ENCODE data around the gene BRI3. TPM values are rescaled to one million over a fixed set of nuclear protein-coding genes. Genes with fewer than 3 reads are reported as not detected.
A peak's percentile ranks its signal among the peaks of the same experiment; 100 is the strongest.

Gene BRI3
- total and polyA plus RNA-seq, 2 of the 4 experiments (the other 2 are of a cell fraction), result 24.7 to 68.3 TPM

GRCh38 chr7:98309566-98309965 lies 28.1 kb downstream of the BRI3 start:
- Histone ChIP-seq H4K91ac (ENCODE audit: insufficient read depth, low read depth, low read length) (no peak overlapping the region), H3K4me3 (ENCODE audit: insufficient read depth, low read depth, low read length) (no peak overlapping the region), H4K8ac (ENCODE audit: low read depth in 2 of 2, low read length in 2 of 2) (no peak overlapping the region), H2BK5ac (ENCODE audit: low read depth, low read length, poor library complexity, severe bottlenecking) (no peak overlapping the region), H2AK9ac (replicated peaks; ENCODE audit: low read depth, low read length, poor library complexity) (no peak overlapping the region), H3K4me2 (ENCODE audit: low read depth, low read length) (no peak overlapping the region), H4K20me1 (ENCODE audit: insufficient read depth, low read length) (no peaks in the 10 kb centered on the region), H3K9me3 (ENCODE audit: control insufficient read depth, insufficient read depth, low read length) (no peaks in the 10 kb centered on the region), H3K27me3 (ENCODE audit: control insufficient read depth, insufficient read depth, low read length) (no peaks in the 10 kb centered on the region), H3K4me1 (ENCODE audit: control insufficient read depth, insufficient read depth, low read length) (peaks cover 2% of the 10 kb centered on the region), H2BK20ac (ENCODE audit: low read depth, low read length) (no peak overlapping the region), H2BK120ac (ENCODE audit: low read depth, low read length) (no peak overlapping the region), H3K9ac (ENCODE audit: low read depth, low read length) (no peak overlapping the region), H3K4ac (ENCODE audit: low read depth, low read length) (no peak overlapping the region), H3K9me1 (ENCODE audit: insufficient read depth, low read length) (peaks cover 6% of the 10 kb centered on the region; the same call in 1 of the 2 replicates), H3K79me1 (ENCODE audit: low read depth in 1 of 2, low read length in 2 of 2) (peaks cover 0 to 3% of the 10 kb centered on the region in 2 experiments; a peak in 1 of 4 replicates), H3K36me3 (ENCODE audit: control insufficient read depth, insufficient read depth, low read length) (peaks cover 14% of the 10 kb centered on the region), H2AFZ (replicated peaks; ENCODE audit: low read length, poor library complexity) (peak overlapping the region; percentile 32), H2AK5ac (ENCODE audit: low read depth, low read length) (no peak overlapping the region), H2BK15ac (ENCODE audit: low read depth, low read length) (no peak overlapping the region), H3K18ac (ENCODE audit: low read depth, low read length) (no peak overlapping the region), H3K56ac (ENCODE audit: extremely low read depth, insufficient read depth, low read length) (no peak overlapping the region), H3K27ac (ENCODE audit: insufficient read depth, low read length) (no peak overlapping the region), H4K5ac (ENCODE audit: low read depth, low read length) (no peak overlapping the region), H3K14ac (replicated peaks; ENCODE audit: low read depth, low read length) (no peak overlapping the region), H3K23ac (ENCODE audit: low read depth, low read length) (no peak overlapping the region)
- in situ Hi-C loops (cut with MboI; ENCODE audit: low sequenced_read_pairs), result loop anchor here (25.0 kb wide), 1 partner anchor 428 kb away; no protein-coding TSS in a partner anchor
- intact Hi-C loops (cut with micrococcal nuclease), result no loop called here
- dilution Hi-C loops (cut with HindIII; ENCODE audit: low sequenced_read_pairs, unreplicated experiment), result no loop called here
- ATAC-seq (ENCODE audit: low read depth), result no peak
- TF ChIP-seq RCOR1 (IDR thresholded peaks at IDR 0.05; ENCODE audit: insufficient replicate concordance, low read length), result no peak
- TF ChIP-seq, protein P1, sequence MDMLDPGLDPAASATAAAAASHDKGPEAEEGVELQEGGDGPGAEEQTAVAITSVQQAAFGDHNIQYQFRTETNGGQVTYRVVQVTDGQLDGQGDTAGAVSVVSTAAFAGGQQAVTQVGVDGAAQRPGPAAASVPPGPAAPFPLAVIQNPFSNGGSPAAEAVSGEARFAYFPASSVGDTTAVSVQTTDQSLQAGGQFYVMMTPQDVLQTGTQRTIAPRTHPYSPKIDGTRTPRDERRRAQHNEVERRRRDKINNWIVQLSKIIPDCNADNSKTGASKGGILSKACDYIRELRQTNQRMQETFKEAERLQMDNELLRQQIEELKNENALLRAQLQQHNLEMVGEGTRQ (IDR thresholded peaks at IDR 0.05; ENCODE audit: low read depth, low read length), result no peak
- no peak for TF ChIP-seq RAD21 (IDR thresholded peaks at IDR 0.05; ENCODE audit: low read length)
- TF ChIP-seq MAZ (IDR thresholded peaks at IDR 0.05; ENCODE audit: borderline replicate concordance, low read depth, low read length), result no peak
- TF ChIP-seq FOS (IDR thresholded peaks at IDR 0.05; ENCODE audit: low read depth, low read length), result no peak
- no peak for TF ChIP-seq BHLHE40 (IDR thresholded peaks at IDR 0.05; ENCODE audit: low read depth, low read length)
- TF ChIP-seq SMC3 (IDR thresholded peaks at IDR 0.05; ENCODE audit: low read depth, low read length), result no peak
- no peak for TF ChIP-seq CTCF (conservative IDR thresholded peaks at IDR 0.05; ENCODE audit: low read depth, low read length)
- TF ChIP-seq CEBPB (IDR thresholded peaks at IDR 0.05; ENCODE audit: low read depth, low read length), result no peak
- TF ChIP-seq RFX5 (IDR thresholded peaks at IDR 0.05; ENCODE audit: low read depth, low read length), result no peak
- no peak for TF ChIP-seq MXI1 (IDR thresholded peaks at IDR 0.05; ENCODE audit: borderline replicate concordance, low read depth, low read length)
- TF ChIP-seq CHD1 (IDR thresholded peaks at IDR 0.05; ENCODE audit: low read depth, low read length), result no peak
- TF ChIP-seq ELK1 (IDR thresholded peaks at IDR 0.05; ENCODE audit: borderline replicate concordance, low read depth, low read length), result no peak
- TF ChIP-seq MAFK (IDR thresholded peaks at IDR 0.05; ENCODE audit: low read depth, low read length), result no peak
- TF ChIP-seq NFE2L2 (IDR thresholded peaks at IDR 0.05; ENCODE audit: low read depth, low read length), result no peak
- TF ChIP-seq POLR2A (IDR thresholded peaks at IDR 0.05; ENCODE audit: low read depth, low read length), result no peak
- no peak for DNase-seq
- CTCF ChIA-PET, result no interaction called here
- WGBS, 2 experiments (ENCODE audit: extremely low coverage in 2 of 2, insufficient read length in 1 of 2), result 100% methylated on average over 6 of the region's 8 CpGs; no CpG with 5 or more reads in 1 of the 2 experiments
- POLR2A ChIA-PET (ENCODE audit: unreplicated experiment), result no interaction called here
- BruUV-seq (replicated peaks), result no TSS peak

Measured in IMR-90 (cell line).